SK-N-SH treated with all-trans-retinoic acid at 6 μM for 48 hours (cell line): ENCODE data around the gene LMNTD2.
A peak's percentile ranks its signal among the peaks of the same experiment; 100 is the strongest.

Experiments
- ATAC-seq: fragments of 200-7000 bp; cut with Tn5 transposase; 3 replicates; pipeline ENCODE4 v1.9.1; 2020; ENCODE audit warnings: mild to moderate bottlenecking, moderate library complexity
- ARNTL ChIP-seq: fragments of 450-650 bp; formaldehyde crosslinking; IDR thresholded peaks from 2 replicates; pipeline ENCODE4 v1.5.0; 2020; ENCODE audit warnings: low read depth, mild to moderate bottlenecking, moderate library complexity, borderline replicate concordance
- BACH2 ChIP-seq: fragments of 250-450 bp; sonication (Bioruptor Pico); IDR thresholded peaks from 2 replicates; pipeline ENCODE4 v1.9.0; 2021; ENCODE audit warnings: mild to moderate bottlenecking, borderline replicate concordance
- CSDC2 ChIP-seq: fragments of 250-450 bp; sonication (Bioruptor Pico); IDR thresholded peaks from 2 replicates; pipeline ENCODE4 v1.5.0; 2020; ENCODE audit warnings: mild to moderate bottlenecking, moderate library complexity
- ESRRG ChIP-seq: fragments of 250-450 bp; sonication (Bioruptor Pico); IDR thresholded peaks from 2 replicates; pipeline ENCODE4 v1.6.1; 2021; ENCODE audit warnings: mild to moderate bottlenecking
- OSR1 ChIP-seq: fragments of 250-450 bp; sonication (Bioruptor Pico); IDR thresholded peaks from 2 replicates; pipeline ENCODE4 v1.8.0; 2022; ENCODE audit warnings: moderate library complexity, mild to moderate bottlenecking, inconsistent platforms
- PATZ1 ChIP-seq: fragments of 250-450 bp; sonication (Bioruptor Pico); IDR thresholded peaks from 2 replicates; pipeline ENCODE4 v1.8.0; 2020; ENCODE audit warnings: mild to moderate bottlenecking, moderate library complexity, borderline replicate concordance
- POU6F1 ChIP-seq: fragments of 250-450 bp; sonication (Bioruptor Pico); IDR thresholded peaks from 2 replicates; pipeline ENCODE4 v1.8.0; 2021; ENCODE audit warnings: low read depth, mild to moderate bottlenecking, moderate library complexity, borderline replicate concordance
- PPARA ChIP-seq: fragments of 250-450 bp; sonication (Bioruptor Pico); IDR thresholded peaks from 2 replicates; pipeline ENCODE4 v1.5.0; 2020; ENCODE audit warnings: mild to moderate bottlenecking, borderline replicate concordance
- RARB ChIP-seq: fragments of 250-450 bp; sonication (Bioruptor Pico); IDR thresholded peaks from 2 replicates; pipeline ENCODE4 v1.8.0; 2021; ENCODE audit warnings: mild to moderate bottlenecking, moderate library complexity
- SNAI2 ChIP-seq: fragments of 250-450 bp; sonication (Bioruptor Pico); IDR thresholded peaks from 2 replicates; pipeline ENCODE4 v1.5.0; 2020; ENCODE audit warnings: mild to moderate bottlenecking, moderate library complexity
- TCF4 ChIP-seq: fragments of 250-450 bp; sonication (Bioruptor Pico); IDR thresholded peaks from 2 replicates; pipeline ENCODE4 v1.8.0; 2021; ENCODE audit warnings: mild to moderate bottlenecking, moderate library complexity, borderline replicate concordance
- TOX ChIP-seq: fragments of 250-450 bp; sonication (Bioruptor Pico); IDR thresholded peaks from 2 replicates; pipeline ENCODE4 v1.8.0; 2021; ENCODE audit warnings: mild to moderate bottlenecking, moderate library complexity, borderline replicate concordance
- TSHZ2 ChIP-seq: fragments of 250-450 bp; sonication (Bioruptor Pico); IDR thresholded peaks from 2 replicates; pipeline ENCODE4 v1.5.0; 2020; ENCODE audit warnings: mild to moderate bottlenecking, moderate library complexity
- ZC3H10 ChIP-seq: fragments of 250-450 bp; sonication (Bioruptor Pico); IDR thresholded peaks from 2 replicates; pipeline ENCODE4 v1.5.1; 2021; ENCODE audit warnings: mild to moderate bottlenecking, moderate library complexity
- ZFP3 ChIP-seq: fragments of 250-450 bp; sonication (Bioruptor Pico); IDR thresholded peaks from 2 replicates; pipeline ENCODE4 v1.5.0; 2020; ENCODE audit warnings: mild to moderate bottlenecking, moderate library complexity
- ZFP30 ChIP-seq: fragments of 450-650 bp; formaldehyde crosslinking; IDR thresholded peaks from 2 replicates; pipeline ENCODE4 v1.5.0; 2022; ENCODE audit warnings: mild to moderate bottlenecking, moderate library complexity
- ZNF70 ChIP-seq: fragments of 450-650 bp; formaldehyde crosslinking; IDR thresholded peaks from 2 replicates; pipeline ENCODE4 v1.5.0; 2020; ENCODE audit warnings: mild to moderate bottlenecking, moderate library complexity
- ZNF8 ChIP-seq: fragments of 450-650 bp; formaldehyde crosslinking; IDR thresholded peaks from 2 replicates; pipeline ENCODE4 v1.5.0; 2020; ENCODE audit warnings: mild to moderate bottlenecking, moderate library complexity
- TF ChIP-seq, protein P1 (sequence below): fragments of 250-450 bp; sonication (Bioruptor Pico); IDR thresholded peaks from 2 replicates; pipeline ENCODE4 v1.5.1; 2020; ENCODE audit warnings: low read depth, mild to moderate bottlenecking, moderate library complexity

The LMNTD2 gene

DNA sequence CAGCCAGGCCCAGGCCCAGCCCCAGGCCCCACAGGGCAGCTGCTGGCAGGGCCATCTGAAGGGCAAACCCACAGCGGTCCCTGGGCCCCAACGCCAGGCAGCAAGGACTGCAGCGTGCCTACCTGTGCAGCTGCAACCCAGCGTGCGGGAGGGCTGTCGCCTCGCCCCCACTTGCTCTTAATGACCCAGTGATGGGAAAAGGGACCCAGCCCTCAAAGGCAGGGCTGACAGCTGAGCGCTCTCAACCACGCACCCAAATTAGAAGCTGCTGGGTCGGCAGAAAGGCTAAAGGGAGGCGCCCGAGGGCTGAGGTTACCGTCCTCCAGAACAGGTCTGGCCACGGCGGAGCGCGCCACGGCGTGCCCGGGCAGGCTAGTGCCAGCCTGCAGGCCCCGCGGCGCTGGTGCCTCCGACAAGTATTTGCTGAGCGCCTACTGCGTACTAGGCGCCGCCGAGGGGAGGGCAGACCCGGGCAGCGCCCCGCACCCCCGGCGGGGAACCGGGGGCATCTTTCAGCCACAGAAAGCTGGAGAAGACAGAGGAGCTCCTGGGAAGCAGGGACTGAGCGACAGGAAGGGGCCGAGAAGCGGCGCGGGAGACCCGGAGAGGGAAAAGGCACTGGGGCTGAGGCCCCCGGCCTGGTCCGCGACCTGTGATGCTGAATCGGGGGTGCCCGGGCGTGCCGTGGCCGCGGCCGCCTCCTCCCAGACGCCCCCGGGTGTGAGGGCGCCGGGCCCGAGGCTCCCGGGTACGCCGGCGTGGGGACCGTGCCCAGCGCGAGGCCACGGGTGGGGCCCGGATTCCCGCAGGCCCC, 25.9 kb downstream of the LMNTD2 start:
- TF ChIP-seq TCF4 (CRISPR knock-in tag) = no peak
- TF ChIP-seq POU6F1 (CRISPR knock-in tag) = no peak
- TF ChIP-seq CSDC2 (CRISPR knock-in tag) = no peak
- TF ChIP-seq ZC3H10 (CRISPR knock-in tag) = no peak
- TF ChIP-seq, all 23 proteins: peak for 0

DNA sequence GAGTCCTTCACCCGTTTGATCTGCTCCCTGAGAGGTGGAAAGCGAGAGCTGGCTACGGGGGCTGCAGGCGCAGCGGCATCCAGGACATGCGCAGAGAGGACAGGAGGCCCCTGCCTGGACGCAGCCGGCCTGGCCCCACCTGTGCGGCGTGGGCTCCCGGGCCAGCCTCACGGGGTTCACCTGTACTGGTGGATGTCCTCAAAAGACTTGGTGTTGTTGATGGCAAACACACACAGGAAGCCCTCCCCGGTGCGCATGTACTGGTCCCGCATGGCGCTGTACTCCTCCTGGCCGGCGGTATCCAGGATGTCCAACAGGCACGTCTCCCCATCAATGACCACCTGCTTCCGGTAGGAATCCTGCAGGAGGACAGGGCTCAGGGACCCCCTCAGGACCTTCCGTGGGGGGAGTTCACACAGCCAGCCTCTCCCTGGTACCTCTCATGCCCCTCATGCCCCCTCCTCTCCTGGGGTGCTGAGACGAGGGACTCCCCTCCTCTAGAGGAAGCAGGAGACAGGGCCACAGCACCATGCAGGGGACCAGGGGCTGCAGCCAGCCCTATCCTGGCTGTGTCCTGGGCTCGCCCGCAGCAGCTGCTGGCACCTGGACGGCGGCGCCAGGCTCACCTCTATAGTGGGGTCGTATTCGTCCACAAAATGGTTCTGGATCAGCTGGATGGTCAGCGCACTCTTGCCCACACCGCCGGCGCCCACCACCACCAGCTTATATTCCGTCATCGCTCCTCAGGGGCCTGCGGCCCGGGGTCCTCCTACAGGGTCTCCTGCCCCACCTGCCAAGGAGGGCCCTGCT, 26.7 kb downstream of the LMNTD2 start:
- ATAC-seq = no peak
- no peak for TF ChIP-seq SNAI2
- no peak for TF ChIP-seq ZC3H10 (CRISPR knock-in tag)
- TF ChIP-seq TSHZ2 (CRISPR knock-in tag) = no peak
- TF ChIP-seq ESRRG (CRISPR knock-in tag) = no peak
- no peak for TF ChIP-seq ZNF8 (CRISPR knock-in tag)
- TF ChIP-seq RARB (CRISPR knock-in tag) = no peak
- TF ChIP-seq PATZ1 (CRISPR knock-in tag) = no peak
- no peak for TF ChIP-seq ZFP3 (CRISPR knock-in tag)
- TF ChIP-seq, protein P1, sequence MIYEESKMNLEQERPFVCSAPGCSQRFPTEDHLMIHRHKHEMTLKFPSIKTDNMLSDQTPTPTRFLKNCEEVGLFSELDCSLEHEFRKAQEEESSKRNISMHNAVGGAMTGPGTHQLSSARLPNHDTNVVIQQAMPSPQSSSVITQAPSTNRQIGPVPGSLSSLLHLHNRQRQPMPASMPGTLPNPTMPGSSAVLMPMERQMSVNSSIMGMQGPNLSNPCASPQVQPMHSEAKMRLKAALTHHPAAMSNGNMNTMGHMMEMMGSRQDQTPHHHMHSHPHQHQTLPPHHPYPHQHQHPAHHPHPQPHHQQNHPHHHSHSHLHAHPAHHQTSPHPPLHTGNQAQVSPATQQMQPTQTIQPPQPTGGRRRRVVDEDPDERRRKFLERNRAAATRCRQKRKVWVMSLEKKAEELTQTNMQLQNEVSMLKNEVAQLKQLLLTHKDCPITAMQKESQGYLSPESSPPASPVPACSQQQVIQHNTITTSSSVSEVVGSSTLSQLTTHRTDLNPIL (CRISPR knock-in tag) = no peak
- TF ChIP-seq, all 23 proteins: peak for 0

More for the DNA sequence above, 25.9 kb downstream of the LMNTD2 start:
- peak; percentile 29 for ATAC-seq

DNA sequence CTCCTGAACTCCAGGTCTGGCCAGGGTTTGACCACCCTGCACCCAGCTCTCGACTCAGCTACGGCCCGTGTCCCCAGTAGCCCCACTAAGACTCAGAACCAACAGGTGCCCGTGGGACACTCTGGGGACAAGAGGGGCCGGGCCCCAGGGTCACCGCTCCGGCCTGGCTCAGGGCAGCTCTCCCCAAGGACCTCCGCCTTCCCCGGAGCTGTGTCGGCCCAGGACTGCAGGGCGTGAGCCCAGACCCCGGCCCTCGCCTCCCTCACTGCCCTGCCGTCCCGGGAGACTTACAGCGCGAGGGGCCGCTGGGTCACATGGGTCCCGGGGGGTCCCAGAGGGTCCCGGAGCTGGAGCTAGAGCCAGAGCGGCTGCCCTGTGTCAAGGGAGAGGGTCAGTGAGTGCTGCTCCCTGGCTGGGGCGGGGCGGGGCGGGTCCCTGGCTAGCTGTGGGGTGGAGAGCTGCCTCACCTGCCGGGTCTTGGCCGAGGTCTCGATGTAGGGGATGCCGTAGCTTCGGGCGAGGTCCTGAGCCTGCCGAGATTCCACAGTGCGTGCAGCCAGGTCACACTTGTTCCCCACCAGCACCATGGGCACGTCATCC, 27.5 kb downstream of the LMNTD2 start:
- TF ChIP-seq OSR1 (CRISPR knock-in tag) = no peak
- TF ChIP-seq BACH2 (CRISPR knock-in tag) = no peak
- no peak for TF ChIP-seq ARNTL (CRISPR knock-in tag)
- no peak for TF ChIP-seq ZNF70 (CRISPR knock-in tag)
- no peak for TF ChIP-seq PPARA (CRISPR knock-in tag)
- TF ChIP-seq ZC3H10 (CRISPR knock-in tag) = no peak
- no peak for TF ChIP-seq ZFP3 (CRISPR knock-in tag)
- no peak for TF ChIP-seq ESRRG (CRISPR knock-in tag)

DNA sequence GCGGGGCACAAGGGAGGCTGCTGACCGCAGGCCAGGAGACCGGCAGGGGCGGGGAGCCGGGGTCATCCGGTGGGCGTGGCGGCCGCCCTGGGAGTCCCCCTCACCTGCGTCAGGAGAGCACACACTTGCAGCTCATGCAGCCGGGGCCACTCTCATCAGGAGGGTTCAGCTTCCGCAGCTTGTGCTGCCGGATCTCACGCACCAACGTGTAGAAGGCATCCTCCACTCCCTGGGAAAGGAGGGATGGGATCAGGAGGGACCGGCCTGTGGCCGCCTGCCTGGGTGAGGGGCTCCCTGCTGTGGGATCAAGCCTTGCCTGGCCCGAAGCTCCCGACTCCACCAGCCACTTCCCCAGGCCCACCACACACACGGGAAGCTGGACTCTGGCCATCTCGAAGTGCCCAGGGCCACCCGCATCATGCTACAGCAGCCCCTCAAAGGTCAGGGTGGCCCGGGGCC, 28.0 kb downstream of the LMNTD2 start:
- no peak for ATAC-seq

More for the DNA sequence above, 27.5 kb downstream of the LMNTD2 start:
- no peak for ATAC-seq

More for the DNA sequence above, 28.0 kb downstream of the LMNTD2 start:
- TF ChIP-seq ESRRG (CRISPR knock-in tag) = no peak
- TF ChIP-seq POU6F1 (CRISPR knock-in tag) = no peak
- TF ChIP-seq OSR1 (CRISPR knock-in tag) = no peak
- no peak for TF ChIP-seq ZFP30 (CRISPR knock-in tag)
- no peak for TF ChIP-seq ZC3H10 (CRISPR knock-in tag)
- no peak for TF ChIP-seq ZNF8 (CRISPR knock-in tag)
- no peak for TF ChIP-seq TSHZ2 (CRISPR knock-in tag)
- no peak for TF ChIP-seq TCF4 (CRISPR knock-in tag)
- TF ChIP-seq TOX (CRISPR knock-in tag) = no peak
- TF ChIP-seq ZNF70 (CRISPR knock-in tag) = no peak
- TF ChIP-seq CSDC2 (CRISPR knock-in tag) = no peak
